HG02970 (cell line): Measurements from ENCODE around the gene CRTC1.

Experiments used
- ATAC-seq: cut with Tn5 transposase; IDR thresholded peaks from one replicate; pipeline ENCODE4 v1.9.1; 2021; ENCODE audit warnings: mild to moderate bottlenecking, moderate library complexity, moderate number of reproducible peaks; ENCODE audit not compliant: unreplicated experiment, low FRiP score

CRTC1 gene

DNA sequence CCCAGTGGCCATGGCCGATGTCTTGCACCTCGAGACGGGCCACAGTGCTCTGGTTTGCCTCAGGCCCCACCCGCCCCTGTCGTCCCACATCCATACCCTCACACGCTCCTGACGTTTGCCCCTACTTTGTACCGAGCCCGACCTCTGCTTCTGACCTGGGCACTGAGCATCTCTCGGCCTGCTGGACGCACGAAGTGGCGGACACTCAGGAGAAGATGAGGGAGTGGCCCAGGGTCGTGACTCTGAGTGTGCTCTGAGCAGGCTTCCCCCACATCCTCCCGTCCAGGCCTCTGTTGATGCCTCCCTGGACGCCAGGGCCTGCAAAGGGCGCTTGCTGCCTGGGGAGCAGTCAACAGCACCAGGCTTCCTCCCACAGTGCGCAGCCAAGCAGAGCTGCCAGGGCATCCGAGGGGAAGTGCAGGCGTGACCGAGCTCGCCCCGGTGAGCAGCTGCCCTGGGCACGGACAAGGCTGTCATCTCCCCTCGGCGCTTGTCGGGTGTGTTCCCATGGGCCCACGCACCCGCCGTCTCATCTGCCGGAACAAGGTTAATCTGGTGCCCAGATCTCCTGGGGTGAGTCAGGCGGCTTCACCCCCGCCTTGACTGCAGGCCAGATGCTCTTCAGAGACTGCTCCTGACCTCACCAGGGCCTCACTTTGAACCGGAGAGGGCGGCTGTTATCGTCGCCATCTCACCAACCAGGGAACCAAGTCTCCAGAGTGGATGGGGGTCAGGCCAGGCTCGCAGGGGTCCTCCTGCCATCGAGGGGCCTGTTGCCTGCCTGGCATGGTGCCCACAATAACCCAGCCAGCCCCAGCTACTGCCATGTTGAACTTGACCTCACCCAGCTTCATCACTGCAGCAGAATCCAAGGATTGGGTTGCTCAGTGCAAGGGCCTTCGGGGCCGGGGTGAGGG, 80.5 kb downstream of the CRTC1 start:
- no peak for ATAC-seq

DNA sequence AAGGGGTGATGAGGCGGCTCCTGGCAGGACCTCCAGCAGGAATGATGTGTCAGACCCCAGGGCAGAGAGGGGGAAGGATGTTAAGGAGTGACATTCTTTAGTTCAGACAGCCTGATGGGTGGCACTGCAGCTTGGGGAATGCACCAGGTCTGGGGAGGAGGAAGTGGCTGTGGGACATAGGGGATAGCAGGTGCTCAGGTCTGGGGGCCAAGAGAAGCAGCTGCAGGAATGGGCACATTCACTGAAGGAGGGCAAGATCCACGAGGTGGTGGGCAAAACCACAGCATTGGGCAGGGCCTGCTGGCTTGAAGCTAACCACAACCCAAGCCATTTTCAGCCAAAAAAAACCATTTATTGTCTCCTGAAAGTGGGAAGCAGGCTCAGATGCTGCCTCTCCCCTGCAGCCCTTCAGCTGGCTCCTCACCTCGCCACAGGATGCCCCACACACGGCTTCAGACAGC, 81.1 kb downstream of the CRTC1 start:
- ATAC-seq, result no peak

DNA sequence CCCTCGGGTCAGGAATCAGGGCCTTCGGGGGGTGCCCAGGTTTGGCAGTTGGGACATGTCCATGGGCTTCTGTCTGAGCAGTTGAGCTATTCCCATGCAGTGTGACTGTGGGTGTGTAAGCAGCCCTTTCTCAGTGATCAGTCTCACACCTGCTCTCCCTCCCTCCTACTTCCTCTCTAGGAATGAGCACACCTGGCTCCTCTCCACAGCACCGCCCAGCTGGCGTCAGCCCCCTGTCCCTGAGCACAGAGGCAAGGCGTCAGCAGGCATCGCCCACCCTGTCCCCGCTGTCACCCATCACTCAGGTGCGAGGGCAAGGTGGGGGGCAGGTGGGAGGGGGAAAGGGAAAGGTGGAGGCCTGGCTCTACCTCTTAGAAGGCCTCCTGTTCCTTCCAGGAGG, 81.7 kb downstream of the CRTC1 start:
- ATAC-seq, result no peak

DNA sequence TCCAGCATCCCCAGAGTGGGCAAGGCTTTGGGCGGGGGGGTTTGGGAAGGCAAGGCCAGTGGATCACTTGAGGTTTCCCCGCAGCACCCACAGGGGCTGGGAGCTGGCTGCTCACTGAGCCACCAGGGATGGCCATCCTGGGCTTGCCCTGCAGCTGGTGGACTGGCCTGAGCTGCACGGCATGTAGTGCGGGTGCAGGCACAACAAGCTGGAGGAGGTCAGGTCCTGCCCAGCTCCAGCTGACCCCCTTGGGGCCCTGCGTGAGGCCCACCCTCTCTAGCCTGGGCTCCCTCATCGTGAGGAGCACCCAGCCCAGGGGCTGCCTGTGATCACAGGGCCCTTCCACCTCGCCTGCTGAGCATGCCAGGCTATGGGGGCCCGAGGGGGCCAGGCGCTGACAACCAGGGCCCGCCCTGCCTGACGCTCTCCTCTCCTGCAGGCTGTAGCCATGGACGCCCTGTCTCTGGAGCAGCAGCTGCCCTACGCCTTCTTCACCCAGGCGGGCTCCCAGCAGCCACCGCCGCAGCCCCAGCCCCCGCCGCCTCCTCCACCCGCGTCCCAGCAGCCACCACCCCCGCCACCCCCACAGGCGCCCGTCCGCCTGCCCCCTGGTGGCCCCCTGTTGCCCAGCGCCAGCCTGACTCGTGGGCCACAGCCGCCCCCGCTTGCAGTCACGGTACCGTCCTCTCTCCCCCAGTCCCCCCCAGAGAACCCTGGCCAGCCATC, 84.7 kb downstream of the CRTC1 start:
- no peak for ATAC-seq

DNA sequence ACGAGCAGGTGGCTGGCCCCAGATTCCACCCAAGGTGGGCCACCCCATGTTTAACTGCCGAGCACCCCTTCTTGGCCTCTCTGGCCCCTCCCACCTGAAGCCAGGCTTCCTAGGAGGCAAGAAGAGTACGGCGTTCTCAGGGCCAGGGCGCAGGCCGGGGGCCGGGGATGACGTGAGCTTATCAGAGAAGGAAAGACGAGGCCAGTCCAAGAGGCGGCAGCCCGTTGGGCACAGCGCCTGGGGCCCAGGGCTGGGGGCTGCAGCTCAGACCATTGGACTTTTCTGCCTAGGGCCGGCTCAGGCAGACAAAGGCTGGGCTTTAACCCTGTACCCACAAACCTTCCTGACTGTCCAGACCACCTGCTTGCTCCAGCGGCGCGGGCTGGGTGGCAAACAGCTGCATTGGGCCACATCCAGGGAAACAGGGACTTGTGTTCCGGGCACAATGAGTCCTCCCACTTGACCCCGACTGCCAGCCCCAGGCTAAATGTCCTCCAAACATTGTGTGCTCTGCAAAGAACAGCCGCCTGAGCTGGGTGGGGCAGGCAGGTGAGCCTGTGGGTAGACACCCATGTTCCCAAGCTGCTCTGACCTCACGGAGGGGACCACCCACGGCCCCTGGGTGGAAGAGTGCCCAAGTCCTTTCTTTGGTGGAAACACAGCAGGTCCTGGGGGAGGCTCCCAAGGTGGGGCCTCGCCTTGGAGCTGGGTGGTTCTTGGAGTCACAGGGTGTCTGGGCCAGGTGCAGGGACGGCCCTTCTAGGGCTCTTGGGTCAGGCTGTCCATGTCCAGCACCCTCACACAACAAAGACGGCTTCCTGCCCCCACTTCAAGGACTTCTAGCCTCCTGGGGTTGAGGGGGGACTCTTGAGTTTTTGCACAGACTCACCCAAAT, 85.8 kb downstream of the CRTC1 start:
- ATAC-seq, result no peak

DNA sequence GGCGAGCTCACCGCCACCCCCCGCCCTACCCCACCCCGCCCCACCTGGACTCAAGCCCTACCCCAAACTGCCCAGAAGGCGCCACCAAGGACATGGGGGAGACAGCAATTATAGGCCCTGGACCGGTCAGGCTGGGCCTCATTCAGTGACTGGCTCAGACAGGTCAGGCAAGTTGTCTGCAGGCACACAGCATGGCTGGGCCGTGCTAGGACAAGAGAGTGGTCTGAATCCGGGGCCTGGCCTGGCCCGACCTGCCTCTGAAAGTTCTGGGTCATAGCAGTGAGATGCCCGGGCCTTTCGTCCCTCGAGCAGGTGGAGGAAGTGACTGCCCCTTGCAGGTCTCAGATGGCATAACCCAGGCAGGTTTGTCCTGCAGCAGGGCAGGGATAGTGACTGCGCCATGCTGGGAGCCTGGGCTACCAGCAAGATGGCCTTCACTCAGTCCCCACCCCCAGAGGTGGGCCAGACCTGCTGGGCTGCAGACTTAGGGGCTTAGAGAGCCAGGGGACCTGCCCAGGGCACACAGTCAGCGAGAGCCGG, 86.6 kb downstream of the CRTC1 start:
- ATAC-seq, result no peak

DNA sequence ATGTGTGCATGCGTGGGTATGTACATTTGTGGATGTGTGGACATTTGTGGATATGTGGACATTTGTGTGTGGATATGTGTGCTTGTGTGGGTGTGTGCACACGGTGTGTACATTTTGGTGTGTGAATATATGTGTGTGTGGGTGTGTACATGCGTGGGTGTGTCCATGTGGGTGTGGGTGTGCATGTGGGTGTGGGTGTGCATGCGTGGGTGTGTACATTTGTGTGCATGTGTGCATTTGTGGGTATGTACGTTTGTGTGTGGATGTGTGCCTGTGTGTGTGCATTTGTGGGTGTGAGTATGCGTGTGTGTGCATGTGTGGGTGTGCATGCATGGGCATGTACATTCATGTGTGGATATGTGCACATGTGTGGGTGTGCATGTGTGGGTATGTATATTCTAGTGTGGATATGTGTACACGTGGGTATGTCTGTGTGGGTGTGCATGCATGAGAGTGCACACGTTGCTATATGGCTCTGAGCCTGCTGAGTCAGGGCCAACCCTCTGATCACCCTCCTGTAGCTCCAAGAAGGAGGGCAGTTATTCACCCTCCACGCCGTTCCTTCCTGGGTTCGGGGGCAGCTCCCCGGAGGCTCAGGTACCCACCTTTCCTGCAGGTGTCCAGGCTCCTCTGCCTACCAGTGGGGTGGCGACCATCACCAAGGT, 87.3 kb downstream of the CRTC1 start:
- no peak for ATAC-seq

DNA sequence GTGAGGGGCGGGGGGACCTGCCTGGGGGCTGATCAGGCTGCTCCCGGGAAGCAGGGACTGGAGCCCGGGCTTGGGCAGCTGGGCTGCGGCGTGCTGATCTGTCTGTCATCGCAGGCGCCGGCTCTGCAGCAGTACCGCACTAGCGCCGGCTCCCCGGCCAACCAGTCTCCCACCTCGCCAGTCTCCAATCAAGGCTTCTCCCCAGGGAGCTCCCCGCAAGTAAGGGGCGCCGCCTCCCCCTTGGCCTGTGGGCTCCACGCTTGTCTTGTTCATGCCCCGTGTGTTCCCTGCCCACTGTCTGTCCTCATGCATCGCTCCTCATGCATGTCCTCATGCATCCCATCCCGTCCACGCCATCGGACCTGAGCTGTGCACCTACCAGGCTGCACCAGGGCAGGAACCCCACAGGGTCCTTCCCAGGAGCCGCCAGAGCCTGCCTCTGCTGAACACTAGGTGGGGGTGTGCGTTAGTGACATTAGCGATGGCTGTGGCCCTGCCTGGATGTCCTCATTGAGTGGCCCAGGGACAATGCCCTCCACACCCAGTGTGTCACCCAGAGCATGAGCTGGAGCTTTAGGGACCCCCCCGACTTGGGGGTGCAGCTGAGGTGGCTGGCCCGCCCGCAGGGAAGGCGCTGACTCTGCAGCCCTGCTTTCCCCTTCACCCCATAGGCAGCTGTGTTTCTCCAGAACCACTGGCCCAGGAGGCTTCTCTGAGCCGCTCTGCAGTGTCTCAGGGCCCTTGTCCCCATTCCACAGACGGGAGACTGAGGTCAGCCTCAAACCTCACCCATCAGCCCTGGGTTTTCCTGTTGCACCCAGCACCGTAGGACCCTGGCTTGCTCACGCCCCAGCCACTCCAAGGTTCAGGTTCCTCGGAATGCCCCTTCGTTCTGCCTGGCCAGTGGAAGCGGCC, 88.1 kb downstream of the CRTC1 start:
- no peak for ATAC-seq

DNA sequence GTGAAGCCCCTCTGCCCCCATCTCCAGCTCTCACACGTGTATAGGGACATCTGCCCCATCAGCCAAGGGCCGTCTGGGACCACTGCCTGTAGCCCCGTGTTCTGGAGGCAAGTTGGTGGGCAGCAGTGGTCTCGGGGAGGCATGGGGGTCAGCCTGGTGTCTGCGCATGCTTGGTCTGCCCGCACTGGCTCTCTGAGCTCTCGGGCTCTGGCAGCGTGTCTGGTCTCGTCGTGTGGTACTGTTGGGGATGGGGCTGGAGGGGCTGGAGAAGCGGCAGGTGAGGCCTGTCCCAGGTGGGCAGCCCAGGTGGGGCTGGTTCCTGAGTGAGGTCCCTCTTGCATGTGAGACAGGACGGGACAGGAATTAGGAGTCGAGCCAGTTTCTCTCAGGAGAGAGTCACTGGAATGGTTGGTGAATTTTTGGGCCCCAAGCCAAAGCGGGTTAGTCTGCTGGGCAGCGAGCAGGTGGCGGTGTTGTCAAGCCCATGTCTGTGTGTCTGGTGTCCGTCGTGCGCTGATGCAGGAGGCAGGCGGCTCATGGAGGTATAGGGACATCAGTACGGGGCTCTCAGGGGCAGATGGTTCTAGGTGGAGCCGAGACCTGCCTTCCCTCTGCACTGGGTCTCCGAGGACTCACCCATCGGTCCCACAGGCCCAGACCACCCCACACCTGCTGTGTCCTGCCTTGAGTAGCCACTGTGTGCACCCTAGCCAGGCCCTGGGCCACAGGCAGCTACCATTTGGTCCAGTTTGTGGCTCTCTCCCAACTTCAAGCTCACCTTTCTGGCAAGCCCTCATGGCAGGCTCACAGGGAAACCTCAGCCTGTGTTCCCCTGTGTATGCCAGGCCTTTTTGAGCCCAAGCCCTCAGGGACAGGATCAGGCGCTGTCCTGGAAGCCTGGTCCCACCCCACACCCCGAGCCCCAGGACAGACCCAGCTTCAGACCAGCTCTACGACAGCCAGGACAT, 89.4 kb downstream of the CRTC1 start:
- ATAC-seq, result no peak

DNA sequence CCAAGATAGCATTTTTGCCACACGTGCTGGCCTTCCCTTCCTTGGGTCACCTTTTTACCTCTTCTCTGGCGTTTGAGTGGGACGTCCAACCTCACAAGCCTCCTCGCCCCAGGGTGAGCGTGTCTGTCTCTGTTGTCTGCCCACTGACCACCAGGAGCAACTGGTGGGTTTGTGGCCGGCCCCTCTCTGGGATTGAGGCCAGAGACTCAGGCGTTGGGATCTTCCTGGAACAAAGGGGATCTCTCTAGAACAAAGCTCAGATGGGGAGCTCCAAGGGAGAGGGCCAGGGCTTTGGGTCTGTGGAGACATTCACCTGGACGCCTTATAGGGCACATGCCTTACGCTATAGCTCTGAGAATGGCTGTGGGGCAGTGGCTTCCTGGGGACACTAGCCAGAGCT, 90.2 kb downstream of the CRTC1 start:
- ATAC-seq, result no peak

DNA sequence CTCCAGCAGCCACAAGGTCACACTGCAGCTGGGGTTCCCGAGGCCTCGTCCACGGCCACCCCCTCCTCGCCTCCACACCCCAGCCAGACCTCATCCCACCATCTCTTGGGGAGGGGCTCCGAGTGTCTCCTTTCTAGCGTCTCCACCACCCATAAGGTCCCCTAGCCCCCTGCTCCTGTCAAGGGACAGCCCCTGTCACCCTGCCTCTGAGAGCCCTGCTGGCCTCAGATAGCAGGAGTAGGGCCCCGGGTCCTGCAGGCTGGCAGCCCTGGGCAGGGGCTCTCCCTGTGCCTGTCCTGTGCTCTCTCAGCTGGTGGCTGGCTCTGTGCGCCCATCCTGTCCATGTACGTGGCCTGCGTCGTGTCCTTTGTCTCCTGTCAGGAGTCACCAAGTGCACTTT, 90.6 kb downstream of the CRTC1 start:
- ATAC-seq, result no peak

DNA sequence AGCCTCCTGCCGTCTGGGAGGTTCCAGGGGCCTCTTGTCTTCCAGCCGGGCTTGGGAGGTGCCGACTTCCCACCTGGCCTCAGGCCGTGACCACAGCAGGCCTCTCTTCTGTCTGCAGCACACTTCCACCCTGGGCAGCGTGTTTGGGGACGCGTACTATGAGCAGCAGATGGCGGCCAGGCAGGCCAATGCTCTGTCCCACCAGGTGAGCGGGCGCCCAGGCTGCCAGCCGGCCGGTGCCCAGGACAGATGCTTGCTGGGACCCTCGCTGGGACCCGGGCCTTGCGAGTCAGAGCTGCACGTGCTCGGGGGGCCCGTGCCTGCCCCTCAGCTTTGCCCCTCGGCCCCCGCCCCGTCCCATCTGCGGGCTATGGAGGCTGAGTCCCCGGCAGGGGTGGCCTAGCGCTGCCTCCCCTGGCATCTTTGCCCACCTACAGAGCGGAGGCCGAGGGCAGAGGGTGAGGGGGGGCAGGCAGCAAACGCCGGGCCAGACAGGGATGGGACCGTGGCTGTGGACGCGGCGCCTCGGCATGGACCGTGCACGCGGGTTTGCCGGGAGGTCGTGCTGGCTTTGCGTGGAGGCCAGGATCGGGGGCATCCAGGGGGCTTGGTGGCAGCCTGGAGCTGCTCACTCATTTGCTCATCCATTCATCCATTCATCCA, 91.4 kb downstream of the CRTC1 start:
- no peak for ATAC-seq

DNA sequence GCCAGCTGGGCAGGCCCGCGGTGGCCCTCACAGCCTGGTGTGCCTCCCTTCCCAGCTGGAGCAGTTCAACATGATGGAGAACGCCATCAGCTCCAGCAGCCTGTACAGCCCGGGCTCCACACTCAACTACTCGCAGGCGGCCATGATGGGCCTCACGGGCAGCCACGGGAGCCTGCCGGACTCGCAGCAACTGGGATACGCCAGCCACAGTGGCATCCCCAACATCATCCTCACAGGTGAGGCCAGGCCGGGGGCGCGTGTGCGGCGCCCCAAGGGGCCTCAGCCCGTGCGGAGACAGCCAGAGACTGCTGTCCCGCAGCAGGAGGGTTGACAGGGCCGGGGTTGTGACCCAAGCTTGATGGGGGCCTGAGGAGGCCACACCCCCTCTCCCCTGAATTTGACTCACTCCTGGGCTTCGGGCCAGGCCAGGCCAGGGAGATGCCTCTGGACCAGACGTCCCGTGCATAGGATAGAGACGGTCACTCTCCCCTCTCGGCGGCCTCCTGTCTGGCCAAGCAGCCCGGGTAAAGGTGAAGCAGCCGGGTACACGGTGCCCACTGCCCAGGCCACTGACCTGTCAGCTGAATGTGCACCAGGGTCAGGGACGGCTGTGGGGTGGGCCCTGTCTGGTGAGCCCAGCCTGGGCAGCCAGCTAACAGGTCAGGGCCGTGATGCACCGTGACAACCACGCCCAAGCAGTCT, 92.3 kb downstream of the CRTC1 start:
- no peak for ATAC-seq

DNA sequence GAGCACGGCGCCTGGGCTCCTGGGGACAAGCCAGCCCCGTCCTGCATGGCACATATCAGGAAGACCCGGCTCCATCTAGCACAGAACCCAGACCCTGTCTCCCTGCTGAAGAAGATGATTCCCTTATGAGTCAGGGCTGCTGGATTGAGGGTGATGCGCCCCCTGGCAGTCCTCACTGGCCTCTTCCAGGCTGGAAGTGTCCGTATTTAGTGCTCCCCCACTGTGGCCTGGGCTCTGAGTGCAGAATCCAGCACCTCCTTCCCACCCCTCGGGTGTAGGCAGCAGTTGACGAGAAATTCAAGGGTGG, 92.8 kb downstream of the CRTC1 start:
- ATAC-seq, result no peak

DNA sequence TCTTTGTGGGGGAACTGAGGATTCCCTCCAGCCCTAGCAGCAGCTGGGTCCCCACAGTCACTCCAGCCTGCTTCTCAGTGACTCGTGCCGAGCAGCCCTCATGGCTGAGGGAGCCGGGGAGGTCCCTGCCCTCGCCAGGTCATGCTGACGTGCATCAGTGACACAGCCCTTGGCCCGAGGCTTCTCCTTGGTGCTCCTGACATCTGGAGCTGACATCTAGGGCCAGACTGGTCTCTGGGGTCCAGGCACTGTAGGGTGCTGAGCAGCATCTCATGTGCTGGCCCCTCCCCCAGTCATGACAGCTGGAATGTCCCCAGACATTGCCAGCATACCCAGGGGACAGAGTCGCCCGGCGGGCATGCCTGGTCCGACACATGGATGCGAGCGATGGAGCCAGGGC, 93.3 kb downstream of the CRTC1 start:
- ATAC-seq, result no peak

DNA sequence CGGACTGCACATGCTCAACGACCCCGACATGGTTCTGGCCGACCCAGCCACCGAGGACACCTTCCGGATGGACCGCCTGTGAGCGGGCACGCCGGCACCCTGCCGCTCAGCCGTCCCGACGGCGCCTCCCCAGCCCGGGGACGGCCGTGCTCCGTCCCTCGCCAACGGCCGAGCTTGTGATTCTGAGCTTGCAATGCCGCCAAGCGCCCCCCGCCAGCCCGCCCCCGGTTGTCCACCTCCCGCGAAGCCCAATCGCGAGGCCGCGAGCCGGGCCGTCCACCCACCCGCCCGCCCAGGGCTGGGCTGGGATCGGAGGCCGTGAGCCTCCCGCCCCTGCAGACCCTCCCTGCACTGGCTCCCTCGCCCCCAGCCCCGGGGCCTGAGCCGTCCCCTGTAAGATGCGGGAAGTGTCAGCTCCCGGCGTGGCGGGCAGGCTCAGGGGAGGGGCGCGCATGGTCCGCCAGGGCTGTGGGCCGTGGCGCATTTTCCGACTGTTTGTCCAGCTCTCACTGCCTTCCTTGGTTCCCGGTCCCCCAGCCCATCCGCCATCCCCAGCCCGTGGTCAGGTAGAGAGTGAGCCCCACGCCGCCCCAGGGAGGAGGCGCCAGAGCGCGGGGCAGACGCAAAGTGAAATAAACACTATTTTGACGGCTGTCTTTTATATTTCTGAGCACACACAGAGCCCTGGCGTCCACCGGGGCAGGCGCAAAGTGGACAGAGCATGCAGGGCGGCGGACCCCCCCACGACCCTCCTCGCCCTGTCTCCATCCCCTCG, 94.0 kb downstream of the CRTC1 start:
- no peak for ATAC-seq
